ENCODE results near the gene LRRC45. TPM values are rescaled to one million over a fixed set of nuclear protein-coding genes. Genes with fewer than 3 reads are reported as not detected.

The LRRC45 gene
- total and polyA plus RNA-seq, 8 donors = 12.0 to 23.2 (median 17.6) TPM

DNA sequence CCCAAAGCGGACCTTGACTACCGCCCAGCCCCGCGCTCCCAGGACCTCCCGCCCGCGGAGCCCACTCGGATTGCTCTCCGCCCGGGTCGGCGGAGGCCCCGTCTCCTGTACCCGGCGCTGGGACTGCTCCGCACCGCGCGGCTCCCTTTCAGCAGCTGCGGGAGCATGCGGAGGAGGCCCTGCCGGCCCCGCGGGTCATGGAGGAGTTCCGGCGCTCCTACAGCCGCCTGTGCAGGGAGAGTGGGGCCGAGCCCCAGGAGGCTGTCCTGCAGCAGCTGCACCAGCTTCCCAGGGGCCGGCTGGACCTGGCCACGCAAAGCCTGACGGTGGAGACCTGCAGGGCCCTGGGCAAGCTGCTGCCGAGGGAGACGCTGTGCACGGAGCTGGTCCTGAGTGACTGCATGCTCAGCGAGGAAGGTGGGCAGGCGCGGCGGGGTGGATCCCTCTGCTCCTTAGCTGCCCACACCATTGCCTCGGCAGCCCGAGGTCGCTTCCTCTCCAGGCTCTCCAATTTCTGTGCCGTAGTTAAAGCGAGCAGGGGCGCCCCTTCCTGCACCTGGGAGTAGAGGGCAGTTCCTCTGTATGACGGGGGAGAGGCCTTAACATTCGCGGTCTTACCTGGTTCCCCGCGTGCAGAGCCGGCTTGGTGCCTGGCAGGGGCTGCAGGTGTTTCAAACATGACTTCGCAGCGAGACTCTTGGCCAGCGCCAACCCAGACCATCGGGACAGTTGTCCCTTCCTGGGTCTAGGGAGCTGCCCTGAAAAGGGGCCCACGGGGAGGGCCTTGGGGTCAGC lies 539 bp downstream of the LRRC45 start:
- Histone ChIP-seq H3K27me3 (no peaks in the 10 kb centered on the region), H3K27ac (peak overlapping the region in 1 of 2 donors; percentile 65), H3K36me3 (peaks cover 0 to 15% of the 10 kb centered on the region in 2 donors), H3K4me1 (peaks cover 25 to 39% of the 10 kb centered on the region in 2 donors), H3K4me3 (peak overlapping the region; percentile 98 to 99), H3K9me3 (no peaks in the 10 kb centered on the region)
- TF ChIP-seq, protein P1, sequence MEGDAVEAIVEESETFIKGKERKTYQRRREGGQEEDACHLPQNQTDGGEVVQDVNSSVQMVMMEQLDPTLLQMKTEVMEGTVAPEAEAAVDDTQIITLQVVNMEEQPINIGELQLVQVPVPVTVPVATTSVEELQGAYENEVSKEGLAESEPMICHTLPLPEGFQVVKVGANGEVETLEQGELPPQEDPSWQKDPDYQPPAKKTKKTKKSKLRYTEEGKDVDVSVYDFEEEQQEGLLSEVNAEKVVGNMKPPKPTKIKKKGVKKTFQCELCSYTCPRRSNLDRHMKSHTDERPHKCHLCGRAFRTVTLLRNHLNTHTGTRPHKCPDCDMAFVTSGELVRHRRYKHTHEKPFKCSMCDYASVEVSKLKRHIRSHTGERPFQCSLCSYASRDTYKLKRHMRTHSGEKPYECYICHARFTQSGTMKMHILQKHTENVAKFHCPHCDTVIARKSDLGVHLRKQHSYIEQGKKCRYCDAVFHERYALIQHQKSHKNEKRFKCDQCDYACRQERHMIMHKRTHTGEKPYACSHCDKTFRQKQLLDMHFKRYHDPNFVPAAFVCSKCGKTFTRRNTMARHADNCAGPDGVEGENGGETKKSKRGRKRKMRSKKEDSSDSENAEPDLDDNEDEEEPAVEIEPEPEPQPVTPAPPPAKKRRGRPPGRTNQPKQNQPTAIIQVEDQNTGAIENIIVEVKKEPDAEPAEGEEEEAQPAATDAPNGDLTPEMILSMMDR (IDR thresholded peaks at IDR 0.05) = no peak
- DNase-seq = no peak
- intact Hi-C loops (cut with DNase I) = no loop called here
- peak; percentile 1 for ATAC-seq

DNA sequence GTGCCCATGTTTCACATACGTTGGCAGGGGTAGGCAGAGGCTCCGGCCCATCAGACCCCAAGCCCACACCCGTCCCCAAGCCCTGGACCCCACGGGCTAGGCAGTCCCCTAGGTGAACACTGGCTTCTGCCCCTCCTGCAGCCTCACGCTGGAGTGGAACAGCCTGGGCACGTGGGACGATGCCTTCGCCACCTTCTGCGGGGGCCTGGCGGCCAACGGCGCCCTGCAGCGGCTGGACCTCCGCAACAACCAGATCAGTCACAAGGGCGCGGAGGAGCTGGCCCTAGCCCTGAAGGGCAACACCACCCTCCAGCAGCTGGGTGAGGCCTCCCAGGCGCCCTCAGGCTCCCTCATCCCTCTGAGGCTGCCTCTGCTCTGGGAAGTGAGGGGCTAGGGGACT lies 1.8 kb downstream of the LRRC45 start:
- DNase-seq (no peak), ATAC-seq (no peak)
- TF ChIP-seq, protein P1 (IDR thresholded peaks at IDR 0.05) = no peak
- Histone ChIP-seq H3K27ac (no peak overlapping the region), H3K4me3 (no peak overlapping the region), H3K36me3 (peaks cover 0 to 13% of the 10 kb centered on the region in 2 donors), H3K9me3 (no peaks in the 10 kb centered on the region), H3K27me3 (no peaks in the 10 kb centered on the region), H3K4me1 (peaks cover 25 to 39% of the 10 kb centered on the region in 2 donors)
- intact Hi-C loops (cut with DNase I) = no loop called here

DNA sequence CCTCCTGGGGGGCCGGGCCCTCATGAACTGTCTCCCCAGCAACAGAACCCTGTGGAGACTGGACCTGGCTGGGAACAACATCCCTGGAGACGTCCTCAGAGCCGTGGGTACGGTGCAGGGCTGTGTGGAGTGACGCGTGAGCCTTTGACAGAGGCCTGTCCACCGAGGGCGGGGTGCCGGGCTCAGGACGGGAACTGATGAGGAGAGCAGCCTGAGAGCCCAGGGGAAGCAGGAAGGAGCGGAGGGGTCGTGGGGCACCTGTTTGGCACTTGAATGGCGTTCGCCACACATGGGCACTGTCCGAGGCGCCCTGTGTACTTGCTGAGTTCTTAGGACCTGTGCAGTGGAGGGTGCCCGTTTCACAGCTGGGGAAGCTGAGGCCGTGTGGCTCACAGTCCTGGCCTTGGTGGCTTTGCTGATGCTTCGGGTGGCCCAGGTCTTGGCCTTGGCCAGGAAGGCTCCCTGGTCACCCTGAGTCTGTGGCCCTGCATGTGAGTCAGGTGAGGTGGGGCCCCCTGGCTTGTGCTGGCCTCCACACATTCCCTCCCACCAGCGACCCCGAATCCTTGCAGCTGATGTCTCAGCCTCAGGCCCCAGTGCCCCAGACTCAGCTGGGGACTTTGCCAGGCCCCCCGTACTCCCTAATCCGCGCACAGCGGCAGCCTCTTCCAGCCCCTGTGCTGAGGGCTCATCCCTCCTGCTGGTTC lies 2.4 kb downstream of the LRRC45 start:
- intact Hi-C loops (cut with DNase I) = no loop called here

DNA sequence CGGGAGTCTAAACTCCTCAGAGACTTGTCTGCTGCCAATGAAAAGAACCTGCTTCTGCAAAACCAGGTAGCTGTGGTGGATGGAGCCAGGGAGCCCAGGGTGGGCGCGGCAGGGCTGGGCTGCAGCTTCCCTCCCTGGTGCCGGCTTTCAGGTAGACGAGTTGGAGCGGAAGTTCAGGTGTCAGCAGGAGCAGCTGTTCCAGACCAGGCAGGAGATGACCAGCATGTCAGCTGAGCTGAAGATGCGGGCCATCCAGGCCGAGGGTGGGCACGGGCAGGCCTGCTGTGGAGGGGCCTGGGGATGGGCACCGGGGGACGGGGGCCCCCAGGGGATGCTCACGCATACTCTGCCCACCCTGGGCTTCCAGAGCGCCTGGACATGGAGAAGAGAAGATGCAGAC lies 5.1 kb downstream of the LRRC45 start:
- H3K27me3 ChIP-seq = peaks cover 0 to 12% of the 10 kb centered on the region in 2 donors
- TF ChIP-seq, protein P1 (IDR thresholded peaks at IDR 0.05) = no peak
- no peak overlapping the region for H3K4me3 ChIP-seq
- H3K9me3 ChIP-seq = no peaks in the 10 kb centered on the region
- H3K4me1 ChIP-seq = peaks cover 14 to 43% of the 10 kb centered on the region in 2 donors
- ATAC-seq (no peak), DNase-seq (no peak)
- intact Hi-C loops (cut with DNase I) = no loop called here
- no peak overlapping the region for H3K27ac ChIP-seq
- H3K36me3 ChIP-seq = peaks cover 0 to 13% of the 10 kb centered on the region in 2 donors

More for the DNA sequence above, 2.4 kb downstream of the LRRC45 start:
- DNase-seq (no peak), ATAC-seq (no peak)
- no peak overlapping the region for H3K4me3 ChIP-seq
- TF ChIP-seq, protein P1 (IDR thresholded peaks at IDR 0.05) = no peak
- no peak overlapping the region for H3K27ac ChIP-seq
- no peaks in the 10 kb centered on the region for H3K9me3 ChIP-seq
- H3K4me1 ChIP-seq = peaks cover 30 to 41% of the 10 kb centered on the region in 2 donors
- no peaks in the 10 kb centered on the region for H3K27me3 ChIP-seq
- H3K36me3 ChIP-seq = peaks cover 0 to 13% of the 10 kb centered on the region in 2 donors

DNA sequence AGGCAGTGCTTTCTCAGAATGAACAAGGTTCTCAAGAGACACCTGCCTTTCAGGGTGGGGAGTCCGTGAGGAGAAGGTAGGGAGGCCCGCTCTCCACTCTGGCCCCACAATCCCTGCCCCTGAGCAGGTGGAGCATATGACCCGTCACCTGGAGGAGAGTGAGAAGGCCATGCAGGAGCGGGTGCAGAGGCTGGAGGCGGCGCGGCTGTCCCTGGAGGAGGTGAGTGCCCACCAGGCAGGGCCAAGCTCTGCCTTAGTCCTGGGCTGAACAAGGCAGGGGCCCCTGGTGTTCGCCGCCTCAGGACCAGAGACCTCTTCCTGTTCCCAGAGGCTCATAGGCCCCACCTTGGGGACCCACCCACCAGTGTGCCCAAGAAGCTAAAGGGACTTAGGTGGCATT lies 5.9 kb downstream of the LRRC45 start:
- TF ChIP-seq, protein P1 (IDR thresholded peaks at IDR 0.05) = no peak
- H3K27me3 ChIP-seq = peaks cover 0 to 12% of the 10 kb centered on the region in 2 donors
- no peak overlapping the region for H3K27ac ChIP-seq
- intact Hi-C loops (cut with DNase I) = no loop called here
- ATAC-seq (no peak), DNase-seq (no peak)
- H3K4me1 ChIP-seq = peaks cover 9 to 36% of the 10 kb centered on the region in 2 donors
- peaks cover 0 to 13% of the 10 kb centered on the region in 2 donors for H3K36me3 ChIP-seq
- H3K9me3 ChIP-seq = no peaks in the 10 kb centered on the region
- no peak overlapping the region for H3K4me3 ChIP-seq
